LNCaP clone FGC (cell line): ENCODE data around the gene FBLN1.

Source experiments
- DNase-seq: peaks from one replicate; pipeline ENCODE4 v3.0.0-alpha.2; 2011; ENCODE audit warnings: low read depth
- H3K4me3 ChIP-seq: 2 replicates; pipeline ENCODE4 v1.5.1; 2011; ENCODE audit warnings: mild to moderate bottlenecking, low read depth, low read length, control low read depth
- TF ChIP-seq, protein P1 (sequence below): IDR thresholded peaks from 2 replicates; pipeline ENCODE4 v1.5.1; 2012; ENCODE audit warnings: mild to moderate bottlenecking; ENCODE audit not compliant: control insufficient read depth, insufficient read depth; ENCODE audit errors: extremely low read depth

FBLN1 gene

DNA sequence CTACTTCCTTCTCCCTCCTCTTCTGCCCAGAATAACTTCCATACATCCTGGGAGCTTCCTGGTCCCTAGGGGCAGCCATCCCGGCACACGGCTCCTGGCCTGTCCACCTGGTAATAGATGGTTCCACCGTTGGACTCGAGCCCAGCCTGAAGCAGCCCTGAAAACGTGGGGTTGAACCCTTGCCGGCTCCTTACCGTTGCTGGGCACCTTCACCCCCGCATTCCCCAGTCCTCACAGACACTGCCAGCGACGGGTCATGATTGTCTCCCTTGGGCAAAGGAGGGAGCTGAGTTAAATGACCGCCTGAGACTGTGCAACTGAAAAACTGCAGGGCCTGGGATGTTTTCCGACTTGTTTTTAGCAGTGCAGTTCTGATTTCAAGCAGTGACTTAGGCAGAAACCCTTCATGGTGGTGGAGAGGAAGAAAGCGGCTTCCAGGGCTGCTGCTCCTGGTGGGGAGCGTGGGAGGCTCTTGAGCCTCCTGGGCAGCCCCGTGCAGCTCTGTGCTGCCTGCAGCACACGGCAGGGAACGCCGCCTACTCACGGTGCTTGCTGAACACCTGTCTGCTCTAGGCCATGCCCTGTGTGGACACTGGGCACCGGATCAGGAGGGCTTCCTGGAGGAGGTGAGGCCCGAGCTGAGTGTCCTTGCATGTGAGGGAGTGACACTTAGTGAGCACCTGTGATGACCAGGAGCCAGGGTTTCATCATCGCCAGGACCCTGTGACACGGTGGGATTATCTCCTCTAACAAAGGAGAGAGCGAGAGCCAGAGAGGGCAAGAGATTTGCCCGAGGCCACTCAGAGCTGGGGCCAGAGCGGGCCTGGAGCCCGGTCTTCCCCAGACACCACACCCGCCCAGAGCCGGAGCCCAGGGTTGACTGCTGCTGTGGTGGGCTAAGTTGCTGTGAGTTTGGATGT lies 77.4 kb downstream of the FBLN1 start:
- TF ChIP-seq, protein P1, sequence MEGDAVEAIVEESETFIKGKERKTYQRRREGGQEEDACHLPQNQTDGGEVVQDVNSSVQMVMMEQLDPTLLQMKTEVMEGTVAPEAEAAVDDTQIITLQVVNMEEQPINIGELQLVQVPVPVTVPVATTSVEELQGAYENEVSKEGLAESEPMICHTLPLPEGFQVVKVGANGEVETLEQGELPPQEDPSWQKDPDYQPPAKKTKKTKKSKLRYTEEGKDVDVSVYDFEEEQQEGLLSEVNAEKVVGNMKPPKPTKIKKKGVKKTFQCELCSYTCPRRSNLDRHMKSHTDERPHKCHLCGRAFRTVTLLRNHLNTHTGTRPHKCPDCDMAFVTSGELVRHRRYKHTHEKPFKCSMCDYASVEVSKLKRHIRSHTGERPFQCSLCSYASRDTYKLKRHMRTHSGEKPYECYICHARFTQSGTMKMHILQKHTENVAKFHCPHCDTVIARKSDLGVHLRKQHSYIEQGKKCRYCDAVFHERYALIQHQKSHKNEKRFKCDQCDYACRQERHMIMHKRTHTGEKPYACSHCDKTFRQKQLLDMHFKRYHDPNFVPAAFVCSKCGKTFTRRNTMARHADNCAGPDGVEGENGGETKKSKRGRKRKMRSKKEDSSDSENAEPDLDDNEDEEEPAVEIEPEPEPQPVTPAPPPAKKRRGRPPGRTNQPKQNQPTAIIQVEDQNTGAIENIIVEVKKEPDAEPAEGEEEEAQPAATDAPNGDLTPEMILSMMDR = no peak
- H3K4me3 ChIP-seq = no peak overlapping the region
- DNase-seq = no peak

DNA sequence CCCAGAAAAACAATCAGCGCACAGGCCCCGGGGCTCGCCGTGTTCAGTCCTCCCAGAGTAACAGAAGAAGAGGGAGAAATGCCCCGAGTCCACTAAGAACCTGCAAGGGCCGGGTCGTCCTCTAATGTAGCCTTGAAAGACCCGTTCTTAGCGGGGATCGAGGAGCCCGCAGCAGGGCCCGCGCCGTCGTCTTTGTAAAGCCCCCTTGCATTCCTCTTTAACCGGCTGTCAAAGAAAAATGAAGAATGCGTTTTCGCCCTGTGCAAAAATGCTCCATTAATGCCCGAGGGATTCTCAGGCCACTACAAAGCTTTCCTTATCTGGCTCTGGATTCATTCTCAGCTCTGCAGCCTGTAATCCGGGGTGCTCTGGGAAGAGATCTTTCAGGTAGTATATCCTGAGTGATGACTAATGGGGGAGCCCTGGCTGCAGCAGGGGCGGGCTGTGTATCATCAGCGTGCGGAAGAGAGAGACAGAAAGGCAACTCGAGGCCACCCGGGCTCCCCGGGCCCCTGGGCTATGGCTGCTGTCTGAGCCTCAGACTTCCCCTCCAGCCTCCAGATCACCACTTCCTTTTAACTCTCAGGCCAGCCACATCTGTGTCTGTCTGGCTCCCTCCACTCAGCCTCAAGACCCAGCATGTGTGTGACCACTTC lies 78.2 kb downstream of the FBLN1 start:
- H3K4me3 ChIP-seq = no peak overlapping the region
- DNase-seq = no peak
- TF ChIP-seq, protein P1 = no peak

DNA sequence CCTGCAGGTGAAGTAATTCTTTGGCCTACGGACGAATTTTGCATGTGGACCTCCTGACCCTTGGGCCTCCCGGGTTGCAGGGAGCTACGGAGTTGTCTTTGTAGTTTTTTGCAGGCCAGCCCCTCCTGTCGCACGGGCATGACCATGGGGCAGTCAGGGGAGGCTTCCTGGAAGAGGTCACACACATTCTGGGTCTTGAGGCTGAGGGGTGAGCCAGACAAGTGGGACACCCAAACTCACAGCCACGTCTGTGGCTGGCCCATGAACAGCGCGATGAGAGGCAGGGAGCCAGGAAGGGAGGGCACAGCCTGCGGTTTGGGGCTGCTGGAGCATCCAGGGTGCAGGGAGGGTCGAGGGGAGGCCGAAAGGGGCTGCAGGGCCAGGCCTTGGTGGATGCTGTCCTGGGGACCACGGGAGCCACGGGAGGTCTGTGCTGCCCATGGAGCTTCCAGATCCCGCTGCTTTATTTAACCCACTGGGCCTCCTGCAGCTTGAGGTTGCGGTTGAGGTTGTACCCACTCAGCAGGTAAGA lies 78.9 kb downstream of the FBLN1 start:
- TF ChIP-seq, protein P1 = no peak

DNA sequence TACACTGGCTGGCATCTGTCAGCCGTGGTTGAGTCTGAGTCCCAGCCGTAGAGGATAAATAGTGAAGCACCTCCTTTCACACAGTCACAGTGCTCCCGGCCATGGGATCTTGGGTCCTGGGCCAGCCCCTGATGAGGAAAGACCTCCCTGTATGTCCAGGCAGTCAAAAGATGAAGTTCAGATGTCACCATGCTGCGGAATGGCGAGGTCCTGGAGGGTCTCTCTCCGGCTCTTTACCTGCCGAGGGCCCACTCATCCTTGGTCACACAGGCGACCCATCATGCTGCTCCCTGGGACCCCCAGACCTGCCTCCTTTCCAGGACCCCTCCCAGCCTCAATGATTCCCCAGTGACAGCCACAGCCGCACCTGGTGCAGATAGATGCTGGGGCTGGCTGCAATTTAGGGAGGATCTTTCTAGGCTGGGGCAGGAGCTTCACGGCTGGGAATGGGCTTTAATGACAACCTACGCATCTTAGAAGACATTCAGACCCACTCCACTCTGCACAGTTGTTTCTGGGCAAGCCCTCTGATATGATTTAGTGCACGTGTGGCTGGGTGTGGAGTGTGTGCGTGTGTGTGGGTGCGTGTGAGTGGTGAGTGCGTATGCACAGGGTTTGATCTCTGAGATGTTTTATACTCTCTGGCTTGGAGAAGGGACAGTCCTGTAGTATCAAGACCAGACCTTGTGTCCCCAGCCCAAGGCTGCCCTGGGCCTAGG lies 79.7 kb downstream of the FBLN1 start:
- TF ChIP-seq, protein P1 = no peak
- no peak for DNase-seq
- no peak overlapping the region for H3K4me3 ChIP-seq

More for the DNA sequence above, 78.9 kb downstream of the FBLN1 start:
- H3K4me3 ChIP-seq = no peak overlapping the region
- DNase-seq = no peak

DNA sequence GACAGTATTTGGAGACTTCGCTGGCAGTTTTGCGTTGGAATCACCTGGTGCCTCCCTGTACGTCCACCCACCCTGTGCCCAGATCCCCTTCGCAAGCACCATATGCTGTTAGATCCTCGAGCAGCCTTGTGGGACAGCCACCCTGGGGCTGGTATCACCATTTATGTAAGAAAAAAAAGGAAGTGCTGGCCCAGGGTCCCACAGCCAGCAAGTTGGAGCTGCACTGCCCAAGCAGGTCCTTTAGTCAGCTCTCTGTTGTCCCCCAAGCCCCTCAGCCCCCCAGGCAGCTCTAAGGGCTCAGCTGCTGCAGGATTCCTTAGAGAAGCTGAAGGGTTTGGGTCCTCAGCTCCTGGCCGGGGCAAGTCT lies 80.3 kb downstream of the FBLN1 start:
- DNase-seq = no peak
- H3K4me3 ChIP-seq = no peak overlapping the region
- TF ChIP-seq, protein P1 = no peak

DNA sequence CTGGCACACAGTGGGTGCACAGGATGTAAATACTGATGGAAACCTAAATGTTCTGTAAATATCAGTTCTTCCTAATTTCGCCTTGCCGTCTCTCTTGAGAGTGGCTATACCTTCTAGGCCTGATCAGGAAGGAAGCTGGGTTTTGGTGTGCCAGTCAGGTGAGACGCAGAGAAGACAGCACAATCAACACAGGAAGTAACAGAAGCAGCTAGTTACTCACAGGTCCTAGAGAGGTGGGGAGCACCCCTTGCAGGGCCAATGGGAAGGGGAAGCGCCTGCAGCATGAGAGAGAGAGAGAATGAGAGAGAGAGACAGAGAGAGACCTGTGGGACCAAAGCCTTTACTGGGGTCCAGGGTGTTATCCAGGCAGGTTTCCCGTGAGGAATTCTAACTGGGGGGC lies 80.8 kb downstream of the FBLN1 start:
- TF ChIP-seq, protein P1 = no peak
- H3K4me3 ChIP-seq = no peak overlapping the region
- DNase-seq = no peak
